Measurements from ENCODE around the gene CDK19.
A peak's percentile ranks its signal among the peaks of the same experiment; 100 is the strongest.
"Not testable (repeated sequence)": the region's sequence is repeated elsewhere in the genome, so short reads cannot be mapped to it uniquely, and the experiment has no call there.

Gene CDK19

DNA sequence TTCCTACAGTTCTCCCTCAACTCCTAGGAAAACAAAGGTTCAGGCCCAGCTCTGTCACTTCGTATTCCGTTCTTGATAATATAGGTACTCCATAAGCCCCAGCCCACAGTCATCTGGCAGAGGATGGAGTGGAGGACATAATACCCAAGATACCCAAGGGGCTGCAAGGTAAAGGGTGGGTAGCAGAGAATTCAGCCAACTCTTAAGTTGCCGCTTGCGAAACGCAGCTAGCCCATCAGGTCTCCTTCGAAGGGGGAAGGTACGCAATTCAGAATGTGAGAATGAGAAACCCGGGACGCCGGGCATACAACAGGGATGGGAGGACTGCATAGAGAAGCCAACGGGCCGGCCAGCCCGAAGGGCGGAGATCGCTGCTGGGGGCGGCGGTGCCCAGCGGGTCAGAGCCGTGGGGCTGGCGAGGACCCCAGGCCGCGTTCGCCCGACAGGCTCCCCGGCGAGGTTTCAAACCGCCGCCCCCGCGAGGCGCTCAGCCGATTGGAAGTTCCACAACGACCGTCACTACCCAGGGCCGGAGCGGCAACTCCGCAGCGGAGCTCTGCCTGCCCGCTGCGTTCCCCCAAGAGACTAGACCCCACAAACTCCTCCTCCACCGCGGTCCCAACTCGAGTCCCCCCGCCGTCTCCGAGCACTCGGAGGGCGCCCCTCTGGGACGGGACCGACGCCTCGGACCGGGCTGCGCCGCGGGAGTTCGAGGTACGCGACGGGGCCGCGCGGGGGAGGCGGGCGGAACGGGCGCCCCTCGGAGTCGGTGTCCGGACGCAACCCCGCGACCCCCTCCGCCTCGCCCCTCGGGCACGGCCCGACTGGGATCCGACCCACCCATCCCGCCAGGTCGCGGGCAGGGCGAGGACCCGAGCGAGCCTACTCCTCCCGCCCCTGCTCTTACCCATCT, 911 bp downstream of the CDK19 start:
- peak overlapping the region; percentile 83 for H3K4me3 ChIP-seq (ENCODE audit: low read depth, low read length)
- no peak for DNase-seq (ENCODE audit: low read depth)
- TF ChIP-seq, protein P1, sequence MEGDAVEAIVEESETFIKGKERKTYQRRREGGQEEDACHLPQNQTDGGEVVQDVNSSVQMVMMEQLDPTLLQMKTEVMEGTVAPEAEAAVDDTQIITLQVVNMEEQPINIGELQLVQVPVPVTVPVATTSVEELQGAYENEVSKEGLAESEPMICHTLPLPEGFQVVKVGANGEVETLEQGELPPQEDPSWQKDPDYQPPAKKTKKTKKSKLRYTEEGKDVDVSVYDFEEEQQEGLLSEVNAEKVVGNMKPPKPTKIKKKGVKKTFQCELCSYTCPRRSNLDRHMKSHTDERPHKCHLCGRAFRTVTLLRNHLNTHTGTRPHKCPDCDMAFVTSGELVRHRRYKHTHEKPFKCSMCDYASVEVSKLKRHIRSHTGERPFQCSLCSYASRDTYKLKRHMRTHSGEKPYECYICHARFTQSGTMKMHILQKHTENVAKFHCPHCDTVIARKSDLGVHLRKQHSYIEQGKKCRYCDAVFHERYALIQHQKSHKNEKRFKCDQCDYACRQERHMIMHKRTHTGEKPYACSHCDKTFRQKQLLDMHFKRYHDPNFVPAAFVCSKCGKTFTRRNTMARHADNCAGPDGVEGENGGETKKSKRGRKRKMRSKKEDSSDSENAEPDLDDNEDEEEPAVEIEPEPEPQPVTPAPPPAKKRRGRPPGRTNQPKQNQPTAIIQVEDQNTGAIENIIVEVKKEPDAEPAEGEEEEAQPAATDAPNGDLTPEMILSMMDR (IDR thresholded peaks at IDR 0.05; ENCODE audit: control insufficient read depth, extremely low read depth, insufficient read depth), result no peak

DNA sequence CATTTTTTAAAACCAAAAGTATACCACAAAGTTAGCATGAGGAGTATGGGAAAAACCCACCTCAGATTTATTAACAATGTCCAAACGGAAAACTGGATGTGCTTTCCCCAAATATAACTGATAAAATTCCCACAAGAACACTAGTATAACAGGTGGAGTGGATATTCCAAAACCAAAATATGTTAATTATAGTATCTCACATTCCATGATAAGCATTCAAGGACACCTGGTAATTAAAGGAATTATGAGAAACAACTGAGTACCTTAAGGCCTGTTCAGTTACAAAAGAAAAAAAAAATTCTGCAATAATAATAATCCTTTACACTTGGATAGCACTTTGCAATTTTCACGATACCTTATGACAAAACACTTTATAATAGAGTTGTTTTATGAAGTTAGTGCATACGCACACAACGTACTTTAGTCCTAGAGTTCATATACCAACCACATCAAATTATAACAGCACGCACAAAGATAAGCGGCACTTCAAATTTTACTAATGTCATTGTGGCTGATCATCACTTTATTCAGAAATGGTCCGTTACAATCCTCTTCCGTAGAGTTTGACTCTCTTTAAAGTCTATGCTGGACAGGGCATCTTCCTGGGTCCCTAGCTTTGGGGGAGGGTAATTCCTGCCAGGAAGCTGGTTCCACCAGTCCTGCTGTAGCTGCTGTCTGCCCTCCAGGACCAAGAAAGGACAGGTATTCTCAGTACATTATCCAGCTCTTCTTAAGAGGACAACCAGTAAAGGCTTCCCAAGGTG, 1.7 kb downstream of the CDK19 start:
- peak overlapping the region; percentile 83 for H3K4me3 ChIP-seq (ENCODE audit: low read depth, low read length)
- peak; percentile 50 for DNase-seq (ENCODE audit: low read depth)
- TF ChIP-seq, protein P1 (IDR thresholded peaks at IDR 0.05; ENCODE audit: control insufficient read depth, extremely low read depth, insufficient read depth), result no peak

DNA sequence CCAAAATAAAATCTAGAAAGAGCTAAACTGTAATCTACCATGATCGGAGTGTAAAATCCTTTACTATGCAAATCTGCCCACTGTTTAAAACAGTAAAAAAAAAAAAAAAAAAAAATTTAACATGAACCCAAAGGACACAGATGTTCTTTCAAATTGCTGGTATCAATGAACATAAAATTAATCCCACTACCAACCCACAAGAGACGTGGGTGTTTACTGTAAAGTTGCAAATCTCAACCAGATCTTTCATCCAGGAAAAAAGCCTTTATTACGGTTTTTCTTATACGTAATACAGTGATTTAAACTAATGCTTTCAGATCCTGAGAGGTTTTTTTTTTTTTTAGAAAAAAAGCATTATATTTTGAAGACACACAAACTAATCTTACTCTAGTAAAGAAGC, 2.5 kb downstream of the CDK19 start:
- DNase-seq (ENCODE audit: low read depth), result no peak
- peak overlapping the region; percentile 83; the same call in 1 of the 2 replicates for H3K4me3 ChIP-seq (ENCODE audit: low read depth, low read length)

DNA sequence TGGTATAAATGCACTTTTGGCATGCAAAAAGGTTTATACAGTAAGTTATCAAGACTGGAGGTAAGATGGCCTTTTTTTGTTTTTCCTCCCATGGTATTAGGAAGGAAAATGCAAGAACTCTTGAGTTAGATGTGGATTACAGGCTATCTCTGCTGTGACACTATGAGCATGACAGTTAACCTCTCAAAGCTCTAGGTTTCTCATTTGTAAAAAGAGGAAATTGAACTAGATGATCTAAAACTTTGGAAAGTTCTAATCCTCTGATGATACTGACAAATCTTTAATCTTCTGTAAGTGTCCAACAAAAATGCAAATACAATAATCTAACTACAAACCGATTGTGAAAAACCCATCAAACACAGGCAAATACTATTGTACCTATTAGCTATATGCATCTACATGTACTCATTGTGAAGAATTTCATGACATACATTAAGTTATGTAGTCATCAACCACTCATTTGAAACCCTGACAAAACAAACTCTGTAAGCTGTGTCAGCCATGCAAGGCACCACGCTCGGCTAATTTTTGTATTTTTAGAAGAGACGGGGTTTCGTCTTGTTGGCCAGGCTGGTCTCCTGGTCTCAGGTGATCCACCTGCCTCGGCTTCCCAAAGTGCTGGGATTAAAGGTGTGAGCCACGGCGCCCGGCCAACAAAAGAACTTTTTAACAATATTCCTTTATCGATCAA, 4.2 kb downstream of the CDK19 start:
- DNase-seq (ENCODE audit: low read depth), result no peak
- no peak overlapping the region for H3K4me3 ChIP-seq (ENCODE audit: low read depth, low read length)
- TF ChIP-seq, protein P1 (IDR thresholded peaks at IDR 0.05; ENCODE audit: control insufficient read depth, extremely low read depth, insufficient read depth), result no peak

More for the DNA sequence above, 2.5 kb downstream of the CDK19 start:
- TF ChIP-seq, protein P1 (IDR thresholded peaks at IDR 0.05; ENCODE audit: control insufficient read depth, extremely low read depth, insufficient read depth), result no peak

GRCh38 chr6:110809792-110810191, 5.5 kb downstream of the CDK19 start:
- DNase-seq (ENCODE audit: low read depth), result no peak
- TF ChIP-seq, protein P1 (IDR thresholded peaks at IDR 0.05; ENCODE audit: control insufficient read depth, extremely low read depth, insufficient read depth), result no peak

GRCh38 chr6:110802175-110802574, 13.1 kb downstream of the CDK19 start:
- H3K4me3 ChIP-seq (ENCODE audit: low read depth, low read length); DNase-seq (ENCODE audit: low read depth): not testable (repeated sequence)

More at GRCh38 chr6:110809792-110810191, 5.5 kb downstream of the CDK19 start:
- H3K4me3 ChIP-seq (ENCODE audit: low read depth, low read length), result no peak overlapping the region

GRCh38 chr6:110800839-110801196, 14.5 kb downstream of the CDK19 start:
- no peak overlapping the region for H3K4me3 ChIP-seq (ENCODE audit: low read depth, low read length)
- no peak for DNase-seq (ENCODE audit: low read depth)
- TF ChIP-seq, protein P1 (IDR thresholded peaks at IDR 0.05; ENCODE audit: control insufficient read depth, extremely low read depth, insufficient read depth), result no peak

All from LNCaP clone FGC (cell line).